Right ventricle myocardium superior (tissue), 1 donor: Measurements from ENCODE around the gene RAX2. TPM values are rescaled to one million over a fixed set of nuclear protein-coding genes. Genes with fewer than 3 reads are reported as not detected.
"Not testable (repeated sequence)": the region's sequence is repeated elsewhere in the genome, so short reads cannot be mapped to it uniquely, and the experiment has no call there.

ENCODE experiments used
- ATAC-seq: fragments of 200-7000 bp; cut with Tn5 transposase; one replicate; pipeline ENCODE4 v1.9.1; 2020; ENCODE audit warnings: mild to moderate bottlenecking; ENCODE audit not compliant: poor library complexity
- DNase-seq: peaks from one replicate; pipeline ENCODE4 v3.0.0-alpha.2; 2020
- intact Hi-C: fragments of 100-400 bp; cut with DNase I; formaldehyde crosslinking; loops from one replicate; pipeline ENCODE4 v1.11.2; 2022
- total RNA-seq: library from RNA; stranded (reverse); fragmentation: NEBNext Ultra II Directional; extraction: Animal tissue kit (Norgen Biotek cat#: 25700); gene quantifications from one replicate; pipeline ENCODE4 v1.2.1, GENCODE V29; 2021
- donor health status: DM: no; HTN: yes; CAD: no; lungs with severe emphysema.

The RAX2 gene
- total RNA-seq, 1 donor from 2014 or later: not detected

DNA sequence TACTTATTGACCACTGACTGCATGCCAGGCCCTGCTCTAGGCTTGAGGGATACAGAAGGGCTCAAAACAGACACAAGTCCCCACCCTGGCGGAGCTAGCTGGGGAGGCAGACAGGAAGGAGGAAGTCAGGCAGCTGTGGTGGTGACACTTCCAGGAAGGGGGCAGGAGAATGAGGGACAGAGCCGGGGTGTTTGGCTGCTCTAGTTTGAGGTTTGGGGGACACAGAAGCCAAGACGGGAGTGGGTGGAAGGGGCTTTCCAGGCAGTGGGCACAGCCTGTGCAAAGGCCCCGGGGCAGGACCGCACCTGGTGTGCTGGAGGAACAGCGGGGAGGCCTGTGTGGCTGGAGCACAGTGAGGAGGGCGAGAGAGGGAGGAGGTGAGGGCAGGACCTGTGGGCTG lies 5.5 kb downstream of the RAX2 start:
- intact Hi-C loops: no loop called here
- DNase-seq (no peak), ATAC-seq (no peak)

DNA sequence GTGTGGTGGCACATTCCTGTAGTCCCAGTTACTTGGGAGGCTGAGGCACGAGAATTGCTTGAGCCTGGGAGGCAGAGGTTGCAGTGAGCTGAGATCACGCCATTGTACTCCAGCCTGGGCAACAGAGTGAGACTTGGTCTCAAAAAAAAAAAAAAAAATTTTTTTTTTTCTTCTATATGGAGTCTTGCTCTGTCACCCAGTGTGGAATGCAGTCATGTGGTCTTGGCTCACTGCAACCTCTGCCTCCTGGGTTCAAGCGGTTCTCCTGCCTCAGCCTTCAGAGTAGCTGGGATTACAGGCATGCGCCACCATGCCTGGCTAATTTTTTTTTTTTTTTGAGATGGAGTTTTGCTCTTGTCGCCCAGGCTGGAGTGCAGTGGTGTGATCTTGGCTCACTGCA lies 6.3 kb downstream of the RAX2 start:
- DNase-seq, ATAC-seq, intact Hi-C loops: not testable (repeated sequence)

DNA sequence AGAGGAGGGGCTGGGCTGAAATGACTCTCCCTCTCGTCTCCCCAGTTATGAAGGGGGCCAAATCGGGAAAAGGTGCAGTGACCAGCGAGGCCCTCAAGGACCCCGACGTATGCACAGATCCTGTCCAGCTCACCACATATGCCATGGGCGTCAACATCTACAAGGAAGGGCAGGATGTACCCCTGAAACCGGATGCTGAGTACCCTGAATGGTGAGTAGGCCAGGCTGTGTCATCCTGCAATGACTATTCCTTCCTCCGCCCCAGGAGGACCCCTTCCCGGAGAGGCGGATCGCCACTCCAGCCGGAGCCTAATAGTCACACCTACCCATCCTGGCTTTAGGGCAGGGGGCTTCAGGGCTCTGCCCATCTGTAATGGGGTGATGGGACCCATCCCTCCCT lies 6.9 kb downstream of the RAX2 start:
- intact Hi-C loops: no loop called here
- no peak for ATAC-seq
- no peak for DNase-seq

DNA sequence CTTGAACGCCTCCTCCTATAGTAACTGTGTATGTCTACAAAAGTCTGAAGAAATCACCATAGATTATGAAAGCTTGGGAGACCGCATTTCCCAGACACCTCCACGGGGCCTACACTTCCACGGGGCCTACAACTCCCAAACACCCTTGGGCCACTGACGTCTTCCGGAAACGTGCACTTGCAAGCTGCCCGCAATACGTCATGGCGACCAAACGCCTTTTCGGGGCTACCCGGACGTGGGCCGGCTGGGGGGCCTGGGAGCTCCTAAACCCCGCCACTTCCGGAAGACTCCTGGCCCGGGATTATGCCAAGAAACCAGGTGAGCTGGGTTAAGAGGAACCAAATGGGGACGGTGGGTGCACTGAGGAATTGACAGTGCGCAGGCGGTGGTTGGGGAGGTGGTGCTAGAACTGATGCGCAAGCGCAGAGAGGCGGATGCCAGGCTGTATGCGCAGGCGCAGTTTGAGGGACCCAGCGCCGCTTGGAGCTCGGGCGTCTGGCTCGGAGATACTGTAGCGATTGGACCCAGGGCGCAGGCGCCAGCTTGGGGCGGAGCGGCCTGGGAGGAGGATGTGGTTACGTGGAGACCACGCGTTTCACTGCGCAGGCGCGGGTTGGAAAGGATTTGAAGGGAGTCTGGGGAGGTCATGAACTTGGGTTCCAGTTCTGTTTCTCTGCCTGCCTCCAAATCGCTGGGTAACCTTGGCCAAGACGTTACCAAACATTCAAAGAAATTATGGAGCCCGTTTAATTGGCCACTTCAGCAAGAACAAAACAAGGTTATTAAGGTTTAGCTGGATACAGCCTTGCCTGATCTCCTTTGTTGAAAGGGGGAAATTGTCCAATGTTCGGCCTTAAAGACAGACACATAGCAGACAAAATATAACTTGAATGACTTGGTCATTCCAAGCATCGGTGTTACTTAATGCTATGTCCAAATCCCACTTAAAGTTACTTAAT lies 9.2 kb downstream of the RAX2 start, which contains the start of gene MRPL54:
Gene MRPL54, plus strand, starts transcription at position 182 of the 959 bp plus-strand sequence. Its CDS starts 19 bp downstream, at position 201.
- peak; percentile 97 for ATAC-seq
- peak; percentile 100 for DNase-seq
- intact Hi-C loops: no loop called here

DNA sequence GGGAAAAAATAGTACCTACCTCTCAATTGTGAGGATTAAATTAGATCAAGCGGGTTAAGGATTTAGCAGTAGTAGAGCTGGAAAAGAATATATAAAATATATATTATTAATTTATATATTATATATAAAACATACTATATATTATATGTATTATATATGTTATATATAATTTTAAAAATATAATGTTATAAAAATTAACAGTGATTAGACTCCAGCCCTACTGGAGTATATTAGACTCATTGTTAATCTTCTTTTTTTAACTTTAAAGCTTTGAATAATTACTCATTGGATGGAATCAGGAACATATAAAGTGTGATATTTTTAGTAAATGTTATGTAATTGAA lies 9.9 kb downstream of the RAX2 start:
- intact Hi-C loops: no loop called here
- no peak for DNase-seq
- ATAC-seq: no peak

DNA sequence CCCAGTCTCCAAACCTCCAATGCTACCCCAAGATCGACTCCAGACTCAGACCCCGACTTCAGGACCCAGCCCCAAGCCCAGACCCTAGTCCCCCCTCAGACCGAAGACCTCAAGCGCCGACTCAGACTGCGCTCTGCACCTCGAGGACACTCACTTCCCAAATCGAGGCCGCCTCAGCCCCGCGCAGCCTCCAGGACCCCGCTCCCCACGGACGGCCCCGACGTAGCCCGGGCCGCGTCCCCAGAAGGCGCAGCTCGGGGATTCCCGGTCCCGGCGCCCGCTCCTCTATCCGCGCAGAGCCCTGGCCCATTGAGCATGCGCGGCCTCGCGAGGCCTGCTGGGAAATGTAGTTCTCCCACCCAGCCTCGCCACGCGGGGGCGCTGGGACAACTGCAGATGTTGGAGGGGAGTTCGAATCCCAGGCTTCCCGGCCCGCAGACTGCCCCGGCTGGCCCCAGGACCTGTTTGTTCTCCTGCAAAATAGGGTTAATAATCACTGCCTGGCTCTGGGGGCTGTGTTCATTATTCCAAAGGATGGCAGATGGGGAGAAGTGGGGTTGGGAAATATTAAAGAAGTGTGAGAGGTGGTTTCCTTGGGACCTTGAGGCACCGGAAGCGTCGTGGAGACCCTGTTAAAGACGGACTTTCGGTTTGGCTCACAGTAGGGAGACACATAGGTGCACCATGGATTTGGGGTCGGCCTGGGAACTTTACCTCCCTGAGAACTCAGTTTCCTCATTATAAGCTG lies 10.5 kb downstream of the RAX2 start, which contains the start of gene APBA3:
Gene APBA3, minus strand, starts transcription at position 311 of the 748 bp plus-strand sequence. CDS start 1,428 bp downstream, outside the sequence.
- intact Hi-C loops: no loop called here
- DNase-seq (peak; percentile 97), ATAC-seq (peak; percentile 70)

DNA sequence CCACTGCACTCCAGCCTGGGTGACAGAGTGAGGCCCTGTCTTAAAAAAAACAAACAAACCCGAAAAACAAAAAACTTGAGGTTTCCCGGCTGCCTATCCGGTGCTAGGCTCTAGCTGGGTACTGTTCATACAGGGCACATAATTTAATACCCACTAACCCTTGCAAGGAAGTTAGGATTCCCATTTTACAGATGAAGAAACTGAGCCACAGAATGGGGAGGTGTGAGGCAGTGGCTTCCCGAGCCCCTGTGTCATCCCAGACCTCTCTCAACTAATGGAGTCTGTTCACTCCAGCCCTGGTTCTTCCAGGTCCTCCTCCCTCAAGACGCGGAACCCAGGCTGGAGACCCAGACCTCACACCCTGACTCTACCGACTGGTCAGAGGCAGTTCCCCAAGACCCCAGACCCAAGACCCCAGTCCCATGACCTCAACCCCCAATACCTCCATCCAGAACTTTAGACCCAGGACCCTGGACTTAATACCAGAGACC lies 11.1 kb downstream of the RAX2 start:
- intact Hi-C loops: no loop called here
- ATAC-seq: no peak
- no peak for DNase-seq

DNA sequence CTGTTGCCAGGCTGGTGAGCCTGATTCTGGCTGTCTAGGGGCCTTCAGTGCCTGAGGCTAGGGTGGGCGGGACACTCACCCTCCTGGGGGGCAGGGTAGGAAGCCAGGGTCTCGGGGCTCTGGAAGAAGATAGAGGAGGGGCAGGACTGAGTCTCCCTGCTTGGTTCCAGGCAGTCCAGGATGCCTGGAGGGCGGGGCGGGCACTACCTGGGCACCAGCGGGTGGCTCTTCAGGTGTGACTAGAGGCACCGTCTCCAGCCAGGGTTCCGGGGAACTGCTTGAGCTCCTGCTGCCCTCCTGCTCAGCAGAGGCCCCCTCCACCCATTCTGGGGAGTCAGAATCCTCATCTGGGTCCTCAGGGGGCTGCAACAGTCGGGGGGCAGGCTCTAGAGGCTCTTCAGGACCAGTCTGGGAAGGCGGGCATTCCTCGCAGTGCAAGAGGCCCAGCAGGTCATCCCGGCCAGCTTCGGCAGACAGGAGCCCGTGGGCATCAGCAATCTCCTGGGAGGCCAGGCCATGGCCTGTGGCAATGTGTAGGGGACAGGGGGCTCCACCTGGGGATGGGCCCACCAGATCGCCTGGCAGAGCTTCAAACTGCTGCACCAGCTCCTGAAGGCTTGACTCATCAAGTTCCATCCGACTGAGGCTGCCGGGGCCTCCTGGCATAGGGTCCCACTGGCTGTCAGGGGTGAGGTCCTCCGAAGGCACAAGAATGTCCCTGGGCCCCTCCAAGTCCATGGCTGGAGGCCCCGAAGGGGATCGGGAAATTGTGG lies 12.4 kb downstream of the RAX2 start:
- intact Hi-C loops: no loop called here
- no peak for ATAC-seq
- DNase-seq: no peak

DNA sequence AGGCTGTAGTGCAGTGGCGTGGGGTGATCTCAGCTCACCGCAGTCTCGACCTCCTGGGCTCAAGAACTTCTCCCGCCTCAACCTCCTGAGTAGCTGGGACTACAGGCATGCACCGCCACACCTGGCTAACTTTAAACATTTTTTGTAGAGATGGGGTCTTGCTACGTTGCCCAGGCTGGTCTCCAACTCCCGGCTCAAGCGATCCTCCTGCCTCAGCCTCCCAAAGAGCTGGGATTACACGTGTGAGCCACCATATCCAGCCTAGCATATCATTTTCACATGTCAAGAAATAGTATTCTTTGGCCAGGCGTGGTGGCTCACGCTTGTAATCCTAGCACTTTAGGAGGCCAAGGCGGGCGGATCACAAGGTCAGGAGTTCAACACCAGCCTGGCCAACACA lies 13.7 kb downstream of the RAX2 start:
- DNase-seq, ATAC-seq, intact Hi-C loops: not testable (repeated sequence)

DNA sequence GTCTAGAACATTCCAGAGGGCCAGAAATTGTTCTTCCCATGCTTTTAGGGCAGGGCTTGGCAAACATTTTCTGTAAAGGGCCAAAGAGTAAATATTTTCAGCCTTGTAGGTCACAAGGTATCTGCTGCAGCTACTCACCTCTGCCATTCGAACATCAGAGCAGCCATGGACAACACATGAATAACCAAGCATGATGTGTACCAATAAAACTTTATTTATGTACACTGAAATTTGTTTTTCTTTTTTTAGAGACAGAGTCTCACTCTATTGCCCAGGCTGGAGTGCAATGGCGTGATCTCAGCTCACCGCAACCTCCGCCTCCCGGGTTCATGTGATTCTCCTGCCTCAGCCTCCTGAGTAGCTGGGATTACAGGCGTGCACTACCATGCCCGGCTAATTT lies 14.3 kb downstream of the RAX2 start:
- DNase-seq, intact Hi-C loops, ATAC-seq: not testable (repeated sequence)

DNA sequence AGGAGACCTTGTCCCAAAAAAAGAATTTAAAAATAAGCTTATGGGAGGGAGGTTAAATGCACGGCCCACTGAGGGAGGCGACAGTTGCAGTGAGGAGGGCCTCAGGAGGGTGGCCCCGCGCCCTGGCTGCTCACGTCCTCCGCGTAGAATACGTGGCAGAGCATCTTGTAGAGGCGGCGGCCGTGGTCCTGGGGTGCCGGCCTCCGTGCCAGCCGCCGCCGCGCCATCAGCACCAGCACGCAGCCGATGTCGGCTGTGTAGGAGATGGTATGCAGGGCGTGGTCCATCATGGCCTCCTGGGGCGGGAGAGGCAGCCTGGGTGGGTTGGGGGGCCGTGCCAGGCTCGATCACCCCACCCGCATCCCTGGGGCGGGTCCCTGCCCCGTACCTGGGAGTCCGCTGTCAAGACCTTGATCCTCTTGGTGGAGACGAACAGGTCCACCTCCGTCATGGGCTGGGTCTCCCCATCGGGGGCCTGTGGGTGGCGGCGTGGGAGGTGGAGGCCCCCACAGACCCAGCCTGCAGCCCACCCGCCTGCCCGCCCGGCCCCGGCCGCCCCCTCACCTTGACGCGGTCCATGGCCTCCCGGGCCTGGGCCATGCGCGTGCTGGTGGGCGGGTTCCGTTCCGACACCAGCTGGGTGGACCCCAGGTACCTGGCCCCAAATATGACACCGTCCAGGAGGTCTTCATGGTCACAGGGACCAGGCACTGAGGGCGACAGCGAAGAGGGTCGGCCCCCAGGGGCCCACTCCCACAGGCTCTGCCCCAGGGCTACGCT lies 18.2 kb downstream of the RAX2 start:
- no peak for DNase-seq
- intact Hi-C loops: no loop called here
- peak; percentile 29 for ATAC-seq

DNA sequence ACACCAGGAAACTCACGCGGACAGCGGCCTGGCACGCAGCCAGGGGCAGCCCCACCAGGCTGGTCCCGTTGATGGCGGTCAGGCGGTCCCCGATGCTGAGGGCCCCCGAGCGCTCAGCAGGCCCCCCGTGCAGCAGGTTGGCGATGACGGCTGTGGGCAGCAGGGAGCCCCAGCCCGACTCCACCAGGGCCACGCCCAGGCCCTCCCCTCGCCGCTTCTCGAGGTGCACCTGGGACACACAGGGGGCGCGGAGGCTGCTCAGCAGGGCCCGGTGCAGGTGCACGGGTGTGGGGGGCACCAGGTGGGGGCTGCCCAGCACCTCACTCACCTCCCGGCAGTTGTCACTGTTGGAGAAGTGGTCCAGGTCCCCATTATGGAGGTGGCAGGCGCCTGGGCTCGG lies 19.5 kb downstream of the RAX2 start:
- ATAC-seq: no peak
- intact Hi-C loops: no loop called here
- no peak for DNase-seq

DNA sequence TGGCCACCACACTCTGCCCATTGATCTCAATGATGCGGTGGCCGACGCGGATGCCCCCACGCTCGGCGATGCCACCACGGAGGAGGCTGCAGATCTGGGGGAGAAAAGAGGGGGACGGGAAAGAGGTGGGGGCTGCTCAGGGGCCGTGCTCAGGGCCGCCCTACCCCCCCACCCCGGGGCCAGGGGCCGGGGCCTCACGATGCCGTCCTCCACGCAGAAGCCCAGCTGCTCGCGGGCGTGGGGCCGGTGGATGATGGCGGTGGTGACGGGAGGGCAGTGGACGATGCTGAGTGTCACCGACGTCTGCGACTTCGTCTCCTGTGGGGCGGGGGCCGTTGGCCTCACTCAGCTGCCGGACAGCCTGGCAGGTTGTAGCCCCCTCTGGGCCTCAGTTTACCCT lies 20.8 kb downstream of the RAX2 start:
- ATAC-seq (no peak), DNase-seq (no peak)
- intact Hi-C loops: no loop called here

DNA sequence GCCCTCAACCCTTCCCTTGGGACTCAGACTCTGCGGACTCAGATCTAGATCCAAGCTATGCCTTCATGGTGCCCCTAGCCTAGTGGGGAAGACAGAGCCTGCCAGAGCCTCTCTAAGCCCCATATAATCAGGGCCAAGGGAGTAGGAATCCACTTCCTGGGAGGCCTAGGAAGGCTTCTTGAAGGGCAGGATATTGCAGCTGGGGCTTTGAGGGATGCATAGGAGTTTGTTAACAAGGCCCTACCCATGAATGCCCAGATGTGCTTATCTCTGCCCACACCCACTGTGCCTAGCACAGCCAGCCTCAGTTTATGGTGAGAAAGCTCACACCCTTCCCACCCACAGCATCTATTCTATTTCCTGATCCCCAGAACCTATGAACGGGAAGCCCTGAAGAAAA lies 21.8 kb downstream of the RAX2 start:
- no peak for ATAC-seq
- intact Hi-C loops: no loop called here

DNA sequence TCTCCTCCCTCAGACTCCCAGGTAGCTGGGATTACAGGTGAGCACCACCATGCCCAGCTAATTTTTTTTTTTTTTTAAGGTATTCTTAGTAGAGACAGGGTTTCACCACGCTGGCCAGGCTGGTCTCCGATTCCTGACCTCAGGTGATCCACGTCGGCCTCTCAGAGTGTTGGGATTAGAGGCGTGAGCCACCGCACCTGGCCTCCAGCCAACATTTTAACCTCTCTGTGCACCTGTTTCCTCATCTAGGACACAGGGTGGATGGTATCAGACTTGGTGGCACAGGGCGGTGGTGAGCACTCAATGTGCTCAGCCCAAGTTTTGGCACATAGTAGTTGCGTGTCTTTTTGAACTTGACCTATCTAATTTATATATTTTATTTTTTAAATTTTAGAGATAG lies 23.1 kb downstream of the RAX2 start:
- intact Hi-C loops: no loop called here
- ATAC-seq: no peak
- no peak for DNase-seq

More for the DNA sequence above, 21.8 kb downstream of the RAX2 start:
- DNase-seq: no peak

DNA sequence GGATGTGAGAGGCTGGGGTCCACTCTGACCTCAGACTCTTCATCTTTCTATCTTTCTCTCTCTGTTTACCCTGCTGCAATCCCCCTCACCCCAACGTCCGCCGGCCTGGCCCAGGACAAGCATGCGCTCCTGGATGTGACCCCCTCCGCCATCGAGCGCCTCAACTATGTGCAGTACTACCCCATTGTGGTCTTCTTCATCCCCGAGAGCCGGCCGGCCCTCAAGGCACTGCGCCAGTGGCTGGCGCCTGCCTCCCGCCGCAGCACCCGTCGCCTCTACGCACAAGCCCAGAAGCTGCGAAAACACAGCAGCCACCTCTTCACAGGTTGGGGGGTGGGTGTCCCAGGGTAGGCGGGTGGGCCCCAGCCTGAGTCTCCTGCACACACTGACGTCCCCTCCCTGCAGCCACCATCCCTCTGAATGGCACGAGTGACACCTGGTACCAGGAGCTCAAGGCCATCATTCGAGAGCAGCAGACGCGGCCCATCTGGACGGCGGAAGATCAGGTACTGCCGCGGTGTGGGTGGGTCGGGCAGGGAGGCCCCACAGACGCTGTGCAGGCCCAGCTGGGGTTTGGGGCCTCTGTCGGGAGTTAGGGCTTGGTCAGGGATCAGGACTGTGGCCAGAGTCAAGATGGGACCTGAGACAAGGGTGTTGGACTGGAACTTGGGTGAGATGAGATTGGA lies 25.5 kb downstream of the RAX2 start:
- DNase-seq: no peak
- ATAC-seq: no peak
- intact Hi-C loops: no loop called here

DNA sequence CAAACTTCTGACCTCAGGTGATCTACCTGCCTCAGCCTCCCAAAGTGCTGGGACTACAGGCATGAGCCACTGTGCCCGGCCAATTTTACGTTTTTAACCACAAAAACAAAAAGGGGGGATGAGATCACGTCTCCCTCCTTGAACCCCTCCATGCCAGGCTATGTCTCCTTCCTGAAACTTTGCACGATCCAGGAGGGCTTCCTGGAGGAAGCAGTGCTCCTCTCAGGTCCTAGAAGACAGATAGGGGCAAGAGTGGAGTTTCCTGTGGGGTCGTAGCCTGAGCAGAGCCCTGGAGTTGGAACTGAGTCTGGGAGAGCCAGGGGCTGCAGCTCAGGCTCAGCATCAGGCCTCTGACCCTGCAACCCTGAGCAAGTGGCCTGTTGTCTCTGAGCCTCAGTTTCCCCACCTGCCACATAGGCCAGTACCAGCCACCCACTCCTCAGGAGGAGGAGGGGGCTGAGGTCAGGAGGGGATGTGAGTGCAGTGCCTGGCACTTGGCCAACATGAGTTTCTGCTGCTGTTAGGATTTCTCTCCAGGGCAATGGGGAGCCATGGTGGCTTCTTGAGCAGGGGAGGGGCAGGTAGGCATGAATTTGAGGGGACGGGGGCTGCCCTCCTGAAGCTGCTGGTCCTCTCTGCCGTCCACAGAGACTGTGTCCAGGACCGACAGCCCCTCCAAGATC lies 26.5 kb downstream of the RAX2 start:
- intact Hi-C loops: no loop called here

More for the DNA sequence above, 26.5 kb downstream of the RAX2 start:
- ATAC-seq (no peak), DNase-seq (no peak)
